ENCODE data around the gene ASXL3.

The ASXL3 gene

DNA sequence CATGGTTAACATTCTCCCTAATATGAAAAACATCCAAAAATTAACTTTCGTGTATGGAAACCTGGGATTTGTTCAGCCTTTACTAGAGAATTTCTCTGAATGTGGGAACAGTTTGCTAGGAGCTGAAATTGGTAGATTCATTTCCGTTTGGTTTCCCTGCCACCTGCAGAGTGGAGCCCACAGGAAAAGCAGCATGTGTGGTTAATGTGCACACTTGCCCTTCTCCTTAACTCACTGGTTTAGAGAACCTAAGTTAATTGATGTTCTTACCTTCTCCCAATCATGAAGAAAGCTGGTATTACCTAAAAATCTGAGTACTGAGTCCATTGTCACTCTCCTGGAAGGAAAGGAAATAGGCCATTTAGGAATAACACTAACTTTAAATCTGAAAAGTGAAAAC lies 37.6 kb upstream of the ASXL3 start:
- no peaks in the 10 kb centered on the region for H3K9me3 ChIP-seq (ENCODE audit: control insufficient read depth, low read length)
- H3K27ac ChIP-seq (ENCODE audit: low read length, poor library complexity, severe bottlenecking), result no peak overlapping the region
- no peak overlapping the region for H3K23ac ChIP-seq (ENCODE audit: low read length in 2 of 2)
- no peak overlapping the region for H2BK12ac ChIP-seq (ENCODE audit: low read length in 2 of 2)
- no peak overlapping the region for H2BK15ac ChIP-seq (ENCODE audit: low read depth, poor library complexity, severe bottlenecking)
- no peak overlapping the region for H3K4me2 ChIP-seq (ENCODE audit: low read length, poor library complexity, severe bottlenecking)
- H3K14ac ChIP-seq (ENCODE audit: low read length in 2 of 2), result no peak overlapping the region
- H3K4me1 ChIP-seq (ENCODE audit: control insufficient read depth, insufficient read depth, low read depth, low read length), result no peaks in the 10 kb centered on the region
- no peaks in the 10 kb centered on the region for H3K79me1 ChIP-seq (replicated peaks; ENCODE audit: low read length, poor library complexity, severe bottlenecking)
- WGBS, result 93% methylated on average over 1 of the region's 2 CpGs
- H2BK5ac ChIP-seq (ENCODE audit: low read depth, low read length, poor library complexity, severe bottlenecking), result no peak overlapping the region
- H4K91ac ChIP-seq (ENCODE audit: low read length), result no peak overlapping the region
- no peaks in the 10 kb centered on the region for H3K36me3 ChIP-seq (ENCODE audit: control insufficient read depth in 1 of 2, insufficient read depth in 2 of 2, low read depth in 1 of 2, low read length in 2 of 2)
- H2BK120ac ChIP-seq (ENCODE audit: low read depth, low read length), result no peak overlapping the region
- no peak for DNase-seq
- H2AFZ ChIP-seq (ENCODE audit: low read depth, low read length), result no peak overlapping the region
- H2AK5ac ChIP-seq (ENCODE audit: low read length, severe bottlenecking), result no peak overlapping the region
- H3K4ac ChIP-seq (ENCODE audit: low read depth in 1 of 2, low read length in 2 of 2), result no peak overlapping the region
- no peak overlapping the region for H3K18ac ChIP-seq (ENCODE audit: low read depth in 1 of 2, low read length in 2 of 2)
- H3K4me3 ChIP-seq (ENCODE audit: insufficient read depth in 1 of 2, low read depth in 1 of 2, low read length in 2 of 2), result no peak overlapping the region
- no peaks in the 10 kb centered on the region for H3K27me3 ChIP-seq (ENCODE audit: control insufficient read depth in 1 of 2, insufficient read depth in 1 of 2, low read length in 2 of 2)
- no peak overlapping the region for H4K8ac ChIP-seq (ENCODE audit: low read length)
- H3K9ac ChIP-seq (ENCODE audit: low read length), result no peak overlapping the region

DNA sequence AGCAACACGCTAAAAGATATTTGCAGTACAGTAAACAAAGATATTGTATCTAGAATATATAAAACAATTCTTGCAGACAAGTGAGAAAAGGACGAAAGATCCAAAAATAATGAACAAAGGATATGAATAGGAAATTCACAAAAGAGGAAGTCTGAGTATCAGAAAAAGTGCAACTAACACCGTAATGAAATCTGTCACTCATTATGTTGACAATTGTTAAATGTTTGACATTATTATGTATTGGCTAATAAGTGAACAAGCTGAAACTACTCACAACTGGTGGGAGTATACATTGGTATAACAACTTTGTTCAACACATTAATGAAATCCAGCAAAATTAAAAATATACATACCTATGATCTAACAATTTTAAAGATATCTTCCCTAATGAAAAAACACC lies 36.7 kb upstream of the ASXL3 start:
- no peaks in the 10 kb centered on the region for H3K9me3 ChIP-seq (ENCODE audit: control insufficient read depth, low read length)
- H2BK15ac ChIP-seq (ENCODE audit: low read depth, poor library complexity, severe bottlenecking), result no peak overlapping the region
- H3K4me2 ChIP-seq (ENCODE audit: low read length, poor library complexity, severe bottlenecking), result no peak overlapping the region
- no peak overlapping the region for H3K27ac ChIP-seq (ENCODE audit: low read length, poor library complexity, severe bottlenecking)
- no peaks in the 10 kb centered on the region for H3K4me1 ChIP-seq (ENCODE audit: control insufficient read depth, insufficient read depth, low read depth, low read length)
- H3K23ac ChIP-seq (ENCODE audit: low read length in 2 of 2), result no peak overlapping the region
- H3K18ac ChIP-seq (ENCODE audit: low read depth in 1 of 2, low read length in 2 of 2), result no peak overlapping the region
- no peaks in the 10 kb centered on the region for H3K27me3 ChIP-seq (ENCODE audit: control insufficient read depth in 1 of 2, insufficient read depth in 1 of 2, low read length in 2 of 2)
- no peaks in the 10 kb centered on the region for H3K36me3 ChIP-seq (ENCODE audit: control insufficient read depth in 1 of 2, insufficient read depth in 2 of 2, low read depth in 1 of 2, low read length in 2 of 2)
- no peak overlapping the region for H2AFZ ChIP-seq (ENCODE audit: low read depth, low read length)
- H3K79me1 ChIP-seq (replicated peaks; ENCODE audit: low read length, poor library complexity, severe bottlenecking), result no peaks in the 10 kb centered on the region
- no peak for DNase-seq
- no peak overlapping the region for H4K91ac ChIP-seq (ENCODE audit: low read length)
- no peak overlapping the region for H3K14ac ChIP-seq (ENCODE audit: low read length in 2 of 2)
- no peak overlapping the region for H2BK5ac ChIP-seq (ENCODE audit: low read depth, low read length, poor library complexity, severe bottlenecking)
- no peak overlapping the region for H3K4ac ChIP-seq (ENCODE audit: low read depth in 1 of 2, low read length in 2 of 2)
- H2AK5ac ChIP-seq (ENCODE audit: low read length, severe bottlenecking), result no peak overlapping the region
- H2BK12ac ChIP-seq (ENCODE audit: low read length in 2 of 2), result no peak overlapping the region
- no peak overlapping the region for H3K4me3 ChIP-seq (ENCODE audit: insufficient read depth in 1 of 2, low read depth in 1 of 2, low read length in 2 of 2)
- H3K9ac ChIP-seq (ENCODE audit: low read length), result no peak overlapping the region
- no peak overlapping the region for H2BK120ac ChIP-seq (ENCODE audit: low read depth, low read length)
- H4K8ac ChIP-seq (ENCODE audit: low read length), result no peak overlapping the region
- WGBS, result 86% methylated on average over 2 of the region's 3 CpGs

DNA sequence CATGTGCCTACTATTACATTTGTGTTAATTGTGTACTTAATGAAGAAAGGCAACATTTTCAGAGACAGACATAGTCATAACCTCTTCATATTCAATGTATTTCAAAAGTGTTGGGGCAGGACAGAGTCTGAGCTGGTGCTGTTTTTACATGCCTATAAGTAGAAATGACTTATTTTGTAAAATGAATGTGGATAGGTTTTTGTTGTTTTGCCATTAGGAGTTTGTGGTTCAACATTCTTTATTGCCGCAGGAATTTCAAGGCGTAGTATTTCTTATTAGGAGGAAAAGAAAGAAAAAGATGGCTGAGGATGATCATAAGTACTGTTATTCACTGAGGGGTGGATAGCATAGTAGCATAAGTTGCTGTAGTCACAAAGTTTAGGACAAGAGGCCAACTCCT lies 21.2 kb upstream of the ASXL3 start:
- H3K14ac ChIP-seq (ENCODE audit: low read length in 2 of 2), result no peak overlapping the region
- H3K9ac ChIP-seq (ENCODE audit: low read length), result no peak overlapping the region
- H3K4me2 ChIP-seq (ENCODE audit: low read length, poor library complexity, severe bottlenecking), result no peak overlapping the region
- H3K36me3 ChIP-seq (ENCODE audit: control insufficient read depth in 1 of 2, insufficient read depth in 2 of 2, low read depth in 1 of 2, low read length in 2 of 2), result no peaks in the 10 kb centered on the region
- H2BK12ac ChIP-seq (ENCODE audit: low read length in 2 of 2), result no peak overlapping the region
- no peak overlapping the region for H3K4me3 ChIP-seq (ENCODE audit: insufficient read depth in 1 of 2, low read depth in 1 of 2, low read length in 2 of 2)
- H3K27ac ChIP-seq (ENCODE audit: low read length, poor library complexity, severe bottlenecking), result no peak overlapping the region
- no peaks in the 10 kb centered on the region for H3K9me3 ChIP-seq (ENCODE audit: control insufficient read depth, low read length)
- no peak overlapping the region for H3K23ac ChIP-seq (ENCODE audit: low read length in 2 of 2)
- no peak overlapping the region for H4K8ac ChIP-seq (ENCODE audit: low read length)
- no peak for DNase-seq
- no peaks in the 10 kb centered on the region for H3K79me1 ChIP-seq (replicated peaks; ENCODE audit: low read length, poor library complexity, severe bottlenecking)
- WGBS, result 98% methylated on average over 2 of the region's 2 CpGs
- H3K4me1 ChIP-seq (ENCODE audit: control insufficient read depth, insufficient read depth, low read depth, low read length), result no peaks in the 10 kb centered on the region
- H4K91ac ChIP-seq (ENCODE audit: low read length), result no peak overlapping the region
- no peak overlapping the region for H3K4ac ChIP-seq (ENCODE audit: low read depth in 1 of 2, low read length in 2 of 2)
- no peaks in the 10 kb centered on the region for H3K27me3 ChIP-seq (ENCODE audit: control insufficient read depth in 1 of 2, insufficient read depth in 1 of 2, low read length in 2 of 2)
- no peak overlapping the region for H2BK15ac ChIP-seq (ENCODE audit: low read depth, poor library complexity, severe bottlenecking)
- H2AK5ac ChIP-seq (ENCODE audit: low read length, severe bottlenecking), result no peak overlapping the region
- no peak overlapping the region for H2BK120ac ChIP-seq (ENCODE audit: low read depth, low read length)
- H3K18ac ChIP-seq (ENCODE audit: low read depth in 1 of 2, low read length in 2 of 2), result no peak overlapping the region
- H2AFZ ChIP-seq (ENCODE audit: low read depth, low read length), result no peak overlapping the region
- H2BK5ac ChIP-seq (ENCODE audit: low read depth, low read length, poor library complexity, severe bottlenecking), result no peak overlapping the region

DNA sequence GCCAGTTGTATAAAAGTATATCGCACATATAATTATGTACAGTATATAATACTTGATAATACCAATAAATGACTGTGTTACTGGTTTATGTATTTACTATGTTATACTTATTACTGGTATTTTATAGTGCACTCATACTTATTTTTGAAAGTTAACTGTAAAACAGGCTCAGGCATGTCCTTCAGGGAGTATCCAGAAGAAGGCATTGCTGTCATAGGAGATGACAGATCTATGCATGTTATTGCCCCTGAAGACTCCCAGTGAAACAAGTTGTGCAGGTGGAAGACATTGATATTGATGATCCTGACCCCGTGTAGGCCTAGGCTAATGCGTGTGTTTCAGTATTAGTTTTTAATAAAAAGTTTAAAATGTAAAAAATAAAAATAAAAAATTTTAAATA lies 20.3 kb upstream of the ASXL3 start:
- Histone ChIP-seq H3K4me2 (ENCODE audit: low read length, poor library complexity, severe bottlenecking) (no peak overlapping the region), H3K23ac (ENCODE audit: low read length in 2 of 2) (no peak overlapping the region), H4K91ac (ENCODE audit: low read length) (no peak overlapping the region), H3K9ac (ENCODE audit: low read length) (no peak overlapping the region), H3K9me3 (ENCODE audit: control insufficient read depth, low read length) (no peaks in the 10 kb centered on the region), H2BK5ac (ENCODE audit: low read depth, low read length, poor library complexity, severe bottlenecking) (no peak overlapping the region), H2AK5ac (ENCODE audit: low read length, severe bottlenecking) (no peak overlapping the region), H3K27ac (ENCODE audit: low read length, poor library complexity, severe bottlenecking) (no peak overlapping the region), H2BK12ac (ENCODE audit: low read length in 2 of 2) (no peak overlapping the region), H3K18ac (ENCODE audit: low read depth in 1 of 2, low read length in 2 of 2) (no peak overlapping the region), H2BK120ac (ENCODE audit: low read depth, low read length) (no peak overlapping the region), H2BK15ac (ENCODE audit: low read depth, poor library complexity, severe bottlenecking) (no peak overlapping the region), H3K4ac (ENCODE audit: low read depth in 1 of 2, low read length in 2 of 2) (no peak overlapping the region), H3K14ac (ENCODE audit: low read length in 2 of 2) (no peak overlapping the region), H3K4me3 (ENCODE audit: insufficient read depth in 1 of 2, low read depth in 1 of 2, low read length in 2 of 2) (no peak overlapping the region), H3K4me1 (ENCODE audit: control insufficient read depth, insufficient read depth, low read depth, low read length) (no peaks in the 10 kb centered on the region), H3K79me1 (replicated peaks; ENCODE audit: low read length, poor library complexity, severe bottlenecking) (no peaks in the 10 kb centered on the region), H4K8ac (ENCODE audit: low read length) (no peak overlapping the region), H3K27me3 (ENCODE audit: control insufficient read depth in 1 of 2, insufficient read depth in 1 of 2, low read length in 2 of 2) (no peaks in the 10 kb centered on the region), H3K36me3 (ENCODE audit: control insufficient read depth in 1 of 2, insufficient read depth in 2 of 2, low read depth in 1 of 2, low read length in 2 of 2) (no peaks in the 10 kb centered on the region), H2AFZ (ENCODE audit: low read depth, low read length) (no peak overlapping the region)
- no peak for DNase-seq
- WGBS, result 80% methylated on average over 1 of the region's 3 CpGs

Data from mesenchymal stem cell (in vitro differentiated cells and primary cell).